T-helper 2 cell treated with Interferon-gamma antibody and Interleukin-4, amounts not matched to agents 100 ng/mL and 5 ng/mL, for 36 hours (primary cell): ENCODE data around the gene USHBP1. TPM values are rescaled to one million over a fixed set of nuclear protein-coding genes. Genes with fewer than 3 reads are reported as not detected.
"Not testable (repeated sequence)": the region's sequence is repeated elsewhere in the genome, so short reads cannot be mapped to it uniquely, and the experiment has no call there.

Experiments used
- intact Hi-C: fragments of 100-400 bp; cut with micrococcal nuclease; formaldehyde crosslinking; loops from one replicate; pipeline ENCODE4 v1.15.1; 2023
- total RNA-seq: library from RNA; stranded (reverse); gene quantifications from 2 replicates; pipeline ENCODE4 v1.2.3, GENCODE V29; 2022

USHBP1 gene
- total RNA-seq, 1 donor from 2014 or later, result 0.25 TPM

DNA sequence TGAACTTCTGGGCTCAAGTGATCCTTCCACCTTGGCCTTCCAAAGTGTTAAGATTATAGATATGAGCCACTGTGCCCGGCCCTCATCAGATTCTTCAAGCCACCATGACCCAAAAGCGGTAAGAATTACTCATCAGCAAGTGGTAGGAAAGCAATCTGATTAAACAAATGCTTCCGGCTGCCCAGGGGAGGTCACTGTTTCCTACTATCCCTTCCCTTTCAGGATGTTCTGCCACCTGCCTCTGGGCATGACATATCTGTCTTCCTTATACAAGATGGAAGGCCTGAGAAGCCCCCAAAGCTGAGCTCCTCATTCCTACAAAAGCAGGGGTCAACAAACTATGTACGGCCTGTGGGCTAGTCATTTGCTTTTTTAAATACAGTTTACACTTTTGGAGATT, 31.7 kb upstream of the USHBP1 start:
- intact Hi-C loops, result no loop called here

- intact Hi-C loops, result not testable (repeated sequence)
These were observed 31.0 kb upstream of the USHBP1 start for GRCh38 chr19:17295551-17295950.

DNA sequence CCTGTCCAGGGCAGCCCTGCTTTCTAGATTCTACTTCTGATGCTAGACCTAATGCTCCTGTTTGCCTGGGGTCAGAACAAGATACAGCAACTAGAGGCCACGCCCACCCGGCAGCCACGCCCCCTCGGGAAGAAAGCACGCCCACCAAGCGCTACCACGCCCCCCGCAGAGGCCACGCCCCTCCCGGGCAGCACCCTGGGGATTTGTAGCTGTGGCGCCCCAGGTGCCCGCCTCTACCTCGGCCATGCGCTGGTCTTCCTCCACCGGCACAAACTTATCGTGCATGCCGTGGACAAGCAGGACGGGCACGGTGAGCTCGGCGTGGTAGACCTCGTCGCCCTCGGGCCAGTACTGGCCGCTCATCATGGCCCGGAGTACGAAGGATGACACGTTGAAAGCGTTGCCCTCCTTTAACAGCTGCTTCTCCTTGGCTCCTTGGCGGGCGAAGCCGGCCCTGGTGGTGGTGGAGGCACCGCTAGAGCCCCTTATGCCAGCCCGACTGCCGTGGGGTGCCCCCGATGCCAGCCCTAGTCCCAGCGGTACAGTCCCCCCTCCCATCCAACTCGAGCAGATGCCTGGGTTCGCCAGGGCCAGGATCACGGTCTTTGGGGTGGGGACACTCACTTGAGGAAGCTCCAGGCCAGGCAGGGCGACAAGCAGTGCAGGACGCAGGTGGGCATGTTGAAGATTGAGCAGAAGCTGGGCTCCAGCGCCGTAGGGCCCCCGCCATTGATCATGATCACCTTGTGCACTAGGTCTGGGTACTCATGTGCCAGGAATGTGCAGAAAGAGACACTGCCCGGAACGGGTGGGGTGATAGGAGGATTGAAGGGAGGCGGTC, 29.7 kb upstream of the USHBP1 start:
- intact Hi-C loops, result loop anchor here (5.0 kb wide), 1 partner anchor 113 kb away; the partner anchor contains the start of gene BST2

DNA sequence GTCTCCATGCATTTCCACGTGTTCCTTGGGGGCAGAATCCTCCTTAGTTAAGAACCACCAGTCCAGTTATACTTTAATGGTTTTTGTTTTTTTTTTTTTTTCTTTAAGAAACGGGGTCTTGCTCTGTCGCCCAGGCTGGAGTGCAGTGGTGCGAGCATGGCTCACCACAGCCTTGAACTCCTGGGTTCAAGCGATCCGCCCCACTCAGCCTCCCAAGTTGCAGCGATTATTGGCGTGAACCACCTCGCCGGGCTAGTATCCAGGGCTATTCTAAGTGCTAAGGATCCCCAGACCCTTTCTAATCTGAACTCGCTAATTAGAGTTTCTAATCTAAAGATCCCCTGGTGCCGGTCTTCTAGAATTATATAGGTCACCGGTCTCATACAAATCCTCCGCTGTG, 29.1 kb upstream of the USHBP1 start:
- intact Hi-C loops, result loop anchor here (2.0 to 5.0 kb wide), 3 partner anchors 15 to 291 kb away; partner anchors contain the start of genes BST2 and DDA1

DNA sequence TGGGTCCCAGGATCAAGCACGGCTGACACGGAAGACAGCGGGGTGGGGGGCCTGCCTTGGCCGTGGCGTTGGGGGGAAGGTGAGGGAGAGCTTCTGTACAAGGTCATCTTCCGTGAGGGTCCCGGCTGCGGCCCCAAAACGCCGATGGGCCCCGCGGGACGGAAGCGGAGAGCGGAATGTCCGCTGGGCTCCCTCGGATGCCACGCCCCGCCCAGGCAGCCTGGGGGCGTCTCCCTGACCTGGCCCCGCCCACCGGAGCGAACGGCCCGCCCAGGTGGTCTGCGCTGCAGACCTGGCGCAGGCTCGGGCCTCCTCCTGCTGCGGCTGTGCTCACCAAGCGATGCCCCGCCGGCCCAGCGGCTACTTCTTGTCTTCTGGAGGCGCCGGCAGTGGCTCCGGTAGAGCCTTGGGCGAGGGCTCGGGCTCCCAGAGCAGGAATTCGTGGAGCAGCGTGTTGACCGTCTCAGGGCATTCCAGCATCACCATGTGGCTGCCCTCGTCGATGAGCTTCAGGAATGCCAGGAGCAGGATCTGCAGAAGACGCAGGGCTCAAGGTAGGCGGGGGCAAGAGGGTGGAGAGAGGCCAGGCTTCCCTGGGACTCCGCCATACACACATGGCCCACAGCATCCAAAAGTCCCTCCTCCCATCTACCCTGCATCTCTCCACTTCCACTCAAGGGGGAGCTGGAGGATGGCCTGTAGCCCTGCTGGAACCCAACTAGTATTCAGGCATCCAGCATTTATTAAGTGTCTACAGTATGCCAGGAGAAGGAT, 27.9 kb upstream of the USHBP1 start:
- intact Hi-C loops, result loop anchor here (1.0 to 5.0 kb wide), 5 partner anchors 11 to 290 kb away; partner anchors contain the start of genes ABHD8, BST2 and DDA1

DNA sequence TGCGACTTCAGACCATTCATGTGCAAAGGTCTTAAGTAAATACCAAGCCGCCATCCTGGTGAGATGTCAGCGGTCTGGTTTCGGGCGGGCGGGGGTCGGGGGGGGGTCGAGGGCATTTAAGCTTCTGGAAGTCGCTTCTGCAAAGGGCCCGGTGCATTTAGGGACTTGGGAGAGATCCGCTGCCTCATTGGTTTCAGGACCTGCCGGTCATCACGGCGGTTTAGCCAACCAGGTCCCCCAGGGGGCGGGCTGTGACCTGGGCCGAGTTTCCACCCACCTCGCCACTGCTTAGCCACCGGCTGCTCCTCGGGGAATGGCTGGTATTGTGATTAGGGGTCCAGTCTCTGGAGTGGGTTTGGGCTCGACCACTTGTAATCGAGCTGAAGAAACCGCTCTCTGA, 24.9 kb upstream of the USHBP1 start:
- intact Hi-C loops, result loop anchor here (10.0 kb wide), 1 partner anchor 515 kb away; no protein-coding TSS in a partner anchor

- intact Hi-C loops, result loop anchor here (10.0 kb wide), 1 partner anchor 512 kb away; no protein-coding TSS in a partner anchor
These were observed 22.2 kb upstream of the USHBP1 start for GRCh38 chr19:17286752-17287151.

DNA sequence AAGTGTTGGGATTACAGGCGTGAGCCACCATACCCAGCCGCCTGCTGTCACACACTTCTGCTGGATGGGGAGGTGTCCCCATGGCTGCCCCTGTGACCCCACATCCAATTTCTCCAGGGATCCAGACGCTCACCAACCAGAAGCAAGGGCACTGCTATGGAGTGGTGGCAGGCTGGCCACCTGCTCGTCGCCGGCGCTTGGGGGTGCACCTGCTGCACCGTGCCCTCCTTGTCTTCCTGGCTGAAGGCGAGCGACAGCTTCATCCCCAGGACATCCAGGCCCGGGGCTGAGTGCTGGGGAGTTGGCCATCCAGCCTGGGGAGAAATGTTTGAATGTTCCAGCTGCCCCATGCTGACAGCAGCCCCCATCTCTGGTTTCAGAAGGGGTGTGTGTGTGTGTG, 21.7 kb upstream of the USHBP1 start:
- intact Hi-C loops, result loop anchor here (10.0 kb wide), 1 partner anchor 511 kb away; no protein-coding TSS in a partner anchor

GRCh38 chr19:17285415-17286135, 21.0 kb upstream of the USHBP1 start:
- intact Hi-C loops, result loop anchor here (10.0 kb wide), 1 partner anchor 511 kb away; no protein-coding TSS in a partner anchor

DNA sequence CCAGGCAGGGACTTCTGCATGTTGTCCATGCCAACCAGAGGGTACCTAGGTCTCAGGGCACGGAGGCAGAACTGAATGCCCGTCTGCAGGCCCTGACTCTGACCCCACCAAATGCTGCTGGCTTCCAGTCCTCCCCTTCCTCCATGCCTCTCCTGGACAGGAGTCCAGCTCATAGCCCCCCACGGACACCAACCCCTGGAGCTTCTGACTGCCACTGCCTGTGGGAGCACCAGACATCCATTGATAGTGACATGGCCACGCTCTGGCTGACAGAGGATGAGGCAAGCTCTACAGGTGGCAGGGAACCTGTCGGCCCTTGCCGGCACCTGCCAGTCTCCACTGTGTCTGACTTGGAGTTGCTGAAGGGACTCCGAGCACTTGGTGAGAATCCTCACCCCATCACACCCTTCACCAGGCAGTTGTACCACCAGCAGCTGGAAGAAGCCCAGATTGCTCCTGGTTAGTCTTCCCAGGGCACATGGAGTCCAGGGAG, 19.0 kb upstream of the USHBP1 start:
- intact Hi-C loops, result loop anchor here (2.0 to 10.0 kb wide), 4 partner anchors 17 to 509 kb away; partner anchors contain the start of gene BABAM1

GRCh38 chr19:17282488-17283125, 18.1 kb upstream of the USHBP1 start:
- intact Hi-C loops, result loop anchor here (1.0 to 10.0 kb wide), 5 partner anchors 16 to 508 kb away; partner anchors contain the start of gene BABAM1

GRCh38 chr19:17281391-17282304, 17.1 kb upstream of the USHBP1 start, which contains the start of gene ANKLE1:
Gene ANKLE1 (plus strand): TSS chr19:17281901. CDS start chr19:17281921, 20 bp downstream.
- intact Hi-C loops, result loop anchor here (1.0 to 10.0 kb wide), 5 partner anchors 15 to 507 kb away; partner anchors contain the start of gene BABAM1

- intact Hi-C loops, result no loop called here
These were observed 14.9 kb upstream of the USHBP1 start for GRCh38 chr19:17279436-17279835.

- intact Hi-C loops, result no loop called here
These were observed 11.1 kb upstream of the USHBP1 start for GRCh38 chr19:17275441-17276175.

DNA sequence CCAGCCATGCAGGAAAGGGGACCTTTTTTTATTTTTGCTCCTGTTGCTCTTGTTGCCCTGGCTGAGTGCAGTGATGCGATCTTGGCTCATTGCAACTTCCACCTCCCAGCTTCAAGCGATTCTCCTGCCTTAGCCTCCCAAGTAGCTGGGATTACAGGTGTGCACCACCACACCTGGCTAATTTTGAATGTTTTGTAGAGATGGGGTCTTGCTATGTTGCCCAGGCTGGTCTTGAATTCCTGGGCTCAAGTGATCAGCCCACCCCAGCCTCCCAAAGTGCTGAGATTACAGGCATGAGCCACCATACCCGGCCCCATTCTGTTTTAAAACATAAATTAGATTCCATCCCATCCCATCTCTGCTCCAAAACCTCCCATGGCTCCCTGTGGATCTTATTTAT, 10.3 kb upstream of the USHBP1 start:
- intact Hi-C loops, result not testable (repeated sequence)

- intact Hi-C loops, result loop anchor here (5.0 to 10.0 kb wide), 3 partner anchors 41 to 194 kb away; partner anchors contain the start of genes CCDC194, HAUS8, MYO9B and OCEL1
These were observed 4.2 kb upstream of the USHBP1 start for GRCh38 chr19:17268754-17269153.

DNA sequence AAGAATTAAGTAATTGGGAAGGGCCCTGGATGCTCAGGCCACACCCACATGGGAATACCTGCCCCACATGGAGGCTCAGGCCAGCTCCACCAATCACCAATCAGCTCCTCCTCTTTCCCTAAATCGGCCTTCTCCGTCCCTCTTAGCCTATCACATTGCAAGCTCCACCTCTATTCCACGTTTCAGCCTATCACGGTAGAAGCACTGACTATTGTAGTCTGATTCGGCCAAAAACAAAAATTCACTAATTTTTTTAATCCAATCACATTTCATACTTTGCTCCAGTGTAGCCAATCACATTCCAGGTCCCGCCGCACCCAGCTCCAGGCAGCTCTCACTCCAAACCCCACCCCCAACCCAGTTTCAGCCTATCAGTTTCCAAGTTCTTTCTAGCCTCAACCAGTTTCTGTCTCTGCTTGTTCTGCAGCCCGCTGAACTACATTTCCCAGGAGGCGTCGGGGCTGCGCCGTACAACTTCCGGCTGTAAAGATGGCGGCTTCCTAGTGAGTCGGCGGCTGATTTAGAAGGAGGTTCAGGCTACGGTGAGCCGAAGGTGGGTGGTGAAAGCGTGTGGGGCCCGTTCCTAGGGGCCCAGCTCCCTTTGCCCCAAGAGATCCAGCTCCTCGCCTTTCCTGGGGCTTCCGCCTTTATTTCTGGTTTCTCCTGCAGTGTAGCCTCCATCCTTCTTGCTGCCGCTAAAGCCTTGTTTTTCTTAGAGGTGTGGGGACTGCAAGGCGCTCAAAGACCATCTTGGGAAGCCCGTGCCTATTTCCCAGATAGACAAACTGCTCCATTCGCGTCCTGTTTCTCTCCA, 2.6 kb upstream of the USHBP1 start, which contains the start of gene BABAM1:
Gene BABAM1, plus strand, starts transcription at position 469 of the 814 bp plus-strand sequence. CDS start 1,364 bp downstream, outside the sequence.
- intact Hi-C loops, result loop anchor here (1.0 to 10.0 kb wide), 8 partner anchors 16 to 244 kb away; partner anchors contain the start of genes CCDC194, DDA1, GTPBP3 and HAUS8
